Measurements from ENCODE around the gene RAB7B. TPM values are rescaled to one million over a fixed set of nuclear protein-coding genes. Genes with fewer than 3 reads are reported as not detected.

Gene RAB7B
- total and polyA plus RNA-seq, 2 of the 4 experiments (the other 2 are of a cell fraction) = 9.1 to 14.7 TPM

DNA sequence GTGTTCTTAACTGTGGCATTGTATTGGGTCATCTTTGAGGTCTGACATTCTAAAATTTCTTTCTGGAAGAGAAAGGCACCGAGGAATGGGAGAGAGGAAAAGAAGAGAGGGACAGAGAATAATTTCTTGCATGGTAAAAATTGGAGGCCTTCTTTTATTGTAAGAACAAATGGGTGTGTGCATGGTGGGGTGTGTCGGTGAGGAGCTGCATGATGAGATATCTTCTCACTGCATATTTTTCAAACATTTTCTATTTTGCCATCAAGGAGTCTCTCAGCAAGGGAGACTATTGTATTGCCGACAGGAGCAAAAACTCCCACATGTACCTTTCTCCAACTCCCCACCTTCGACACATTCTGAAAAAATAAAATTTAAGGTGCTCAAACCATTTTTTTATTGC lies 27.0 kb upstream of the RAB7B start:
- no peak overlapping the region for H3K18ac ChIP-seq (ENCODE audit: low read depth, low read length)
- H4K91ac ChIP-seq (ENCODE audit: insufficient read depth, low read depth, low read length) = no peak overlapping the region
- H3K4me3 ChIP-seq (ENCODE audit: insufficient read depth, low read depth, low read length) = no peak overlapping the region
- TF ChIP-seq POLR2A (IDR thresholded peaks at IDR 0.05; ENCODE audit: low read depth, low read length) (no peak), MAFK (IDR thresholded peaks at IDR 0.05; ENCODE audit: low read depth, low read length) (no peak), USF2 (IDR thresholded peaks at IDR 0.05; ENCODE audit: low read depth, low read length) (no peak), SMC3 (IDR thresholded peaks at IDR 0.05; ENCODE audit: low read depth, low read length) (no peak), FOS (IDR thresholded peaks at IDR 0.05; ENCODE audit: low read depth, low read length) (no peak), BHLHE40 (IDR thresholded peaks at IDR 0.05; ENCODE audit: low read depth, low read length) (no peak), NFE2L2 (IDR thresholded peaks at IDR 0.05; ENCODE audit: low read depth, low read length) (no peak), CHD1 (IDR thresholded peaks at IDR 0.05; ENCODE audit: low read depth, low read length) (no peak), CTCF (conservative IDR thresholded peaks at IDR 0.05; ENCODE audit: low read depth, low read length) (no peak), CEBPB (IDR thresholded peaks at IDR 0.05; ENCODE audit: low read depth, low read length) (no peak), MAZ (IDR thresholded peaks at IDR 0.05; ENCODE audit: borderline replicate concordance, low read depth, low read length) (no peak), RFX5 (IDR thresholded peaks at IDR 0.05; ENCODE audit: low read depth, low read length) (no peak), RCOR1 (IDR thresholded peaks at IDR 0.05; ENCODE audit: insufficient replicate concordance, low read length) (no peak), MXI1 (IDR thresholded peaks at IDR 0.05; ENCODE audit: borderline replicate concordance, low read depth, low read length) (no peak)
- TF ChIP-seq, protein P1, sequence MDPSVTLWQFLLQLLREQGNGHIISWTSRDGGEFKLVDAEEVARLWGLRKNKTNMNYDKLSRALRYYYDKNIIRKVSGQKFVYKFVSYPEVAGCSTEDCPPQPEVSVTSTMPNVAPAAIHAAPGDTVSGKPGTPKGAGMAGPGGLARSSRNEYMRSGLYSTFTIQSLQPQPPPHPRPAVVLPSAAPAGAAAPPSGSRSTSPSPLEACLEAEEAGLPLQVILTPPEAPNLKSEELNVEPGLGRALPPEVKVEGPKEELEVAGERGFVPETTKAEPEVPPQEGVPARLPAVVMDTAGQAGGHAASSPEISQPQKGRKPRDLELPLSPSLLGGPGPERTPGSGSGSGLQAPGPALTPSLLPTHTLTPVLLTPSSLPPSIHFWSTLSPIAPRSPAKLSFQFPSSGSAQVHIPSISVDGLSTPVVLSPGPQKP (IDR thresholded peaks at IDR 0.05; ENCODE audit: borderline replicate concordance, low read depth, low read length) = no peak
- dilution Hi-C loops (cut with HindIII; ENCODE audit: low sequenced_read_pairs, unreplicated experiment) = no loop called here
- no peaks in the 10 kb centered on the region for H3K9me1 ChIP-seq (ENCODE audit: insufficient read depth, low read length)
- no CpG with 5 or more reads among the region's 4 CpGs for WGBS, 2 experiments (ENCODE audit: extremely low coverage in 2 of 2, insufficient read length in 1 of 2)
- no peak overlapping the region for H4K8ac ChIP-seq (ENCODE audit: low read depth in 2 of 2, low read length in 2 of 2)
- H2AFZ ChIP-seq (replicated peaks; ENCODE audit: low read length, poor library complexity) = no peak overlapping the region
- no peak overlapping the region for H3K56ac ChIP-seq (ENCODE audit: extremely low read depth, insufficient read depth, low read length)
- H2BK20ac ChIP-seq (ENCODE audit: low read depth, low read length) = no peak overlapping the region
- no peak overlapping the region for H2BK120ac ChIP-seq (ENCODE audit: low read depth, low read length)
- H3K9me3 ChIP-seq (ENCODE audit: control insufficient read depth, insufficient read depth, low read length) = peaks cover 4% of the 10 kb centered on the region
- H2BK5ac ChIP-seq (ENCODE audit: low read depth, low read length, poor library complexity, severe bottlenecking) = no peak overlapping the region
- in situ Hi-C loops (cut with MboI; ENCODE audit: low sequenced_read_pairs) = no loop called here
- no peak overlapping the region for H2AK5ac ChIP-seq (ENCODE audit: low read depth, low read length)
- H3K4me1 ChIP-seq (ENCODE audit: control insufficient read depth, insufficient read depth, low read length) = no peaks in the 10 kb centered on the region
- CTCF ChIA-PET = interaction anchor here (0.8 to 1.3 kb wide), 4 partner anchors 12 to 43 kb away, joined by 3 to 5 read pairs (median 4); partner anchors contain the start of gene RAB7B
- no peak for DNase-seq
- H2AK9ac ChIP-seq (replicated peaks; ENCODE audit: low read depth, low read length, poor library complexity) = no peak overlapping the region
- POLR2A ChIA-PET (ENCODE audit: unreplicated experiment) = no interaction called here
- H4K5ac ChIP-seq (ENCODE audit: low read depth, low read length) = no peak overlapping the region
- BruUV-seq (replicated peaks) = no TSS peak
- no peaks in the 10 kb centered on the region for H3K36me3 ChIP-seq (ENCODE audit: control insufficient read depth, insufficient read depth, low read length)
- no peak overlapping the region for H3K23ac ChIP-seq (ENCODE audit: low read depth, low read length)
- no peak overlapping the region for H3K9ac ChIP-seq (ENCODE audit: low read depth, low read length)
- intact Hi-C loops (cut with micrococcal nuclease) = loop anchor here (1.0 kb wide), 1 partner anchor 76 kb away; no protein-coding TSS in a partner anchor
- H3K4ac ChIP-seq (ENCODE audit: low read depth, low read length) = no peak overlapping the region
- no peak for ATAC-seq (ENCODE audit: low read depth)
- H3K79me1 ChIP-seq (ENCODE audit: low read depth in 1 of 2, low read length in 2 of 2) = no peaks in the 10 kb centered on the region
- H3K27ac ChIP-seq (ENCODE audit: insufficient read depth, low read length) = no peak overlapping the region
- no peak overlapping the region for H2BK15ac ChIP-seq (ENCODE audit: low read depth, low read length)
- peaks cover 36% of the 10 kb centered on the region for H3K27me3 ChIP-seq (ENCODE audit: control insufficient read depth, insufficient read depth, low read length)
- no peak overlapping the region for H3K14ac ChIP-seq (replicated peaks; ENCODE audit: low read depth, low read length)
- H4K20me1 ChIP-seq (ENCODE audit: insufficient read depth, low read length) = no peaks in the 10 kb centered on the region
- H3K4me2 ChIP-seq (ENCODE audit: low read depth, low read length) = no peak overlapping the region

All from IMR-90 (cell line).